Cerebellar nuclear complex (tissue), 1 donor: Measurements from ENCODE around the gene STARD5.

Experiments
- DNase-seq, 2 experiments: peaks; one replicate each; lab custom pipeline; 2025; lab: John Stamatoyannopoulos, UW

STARD5 gene

GRCh38 chr15:81311752-81312464, 12.0 kb downstream of the STARD5 start:
- no peak for DNase-seq

GRCh38 chr15:81310480-81310879, 13.5 kb downstream of the STARD5 start:
- no peak for DNase-seq

- no peak for DNase-seq
Measured at GRCh38 chr15:81309647-81310450, 14.1 kb downstream of the STARD5 start.

DNA sequence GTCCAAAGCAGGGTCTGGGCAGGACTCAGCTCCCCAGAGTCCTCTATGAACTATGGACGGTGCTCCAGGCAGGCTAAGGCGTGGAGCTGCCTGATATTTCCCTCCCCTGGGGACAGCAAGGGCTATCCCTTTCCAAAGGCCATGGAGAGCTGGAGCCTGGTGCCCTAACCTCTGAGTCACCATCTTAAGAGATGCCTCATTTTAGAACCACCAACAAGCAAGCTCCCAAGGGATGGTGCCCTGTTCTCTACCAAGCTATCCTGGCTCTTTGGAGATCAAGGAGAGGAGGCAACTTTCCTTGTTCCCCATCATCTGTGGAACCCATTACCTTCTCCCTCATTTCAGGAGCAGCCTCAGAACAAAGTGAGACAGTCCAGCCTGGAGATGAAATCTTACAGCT, 15.7 kb downstream of the STARD5 start:
- DNase-seq, result no peak

- no peak for DNase-seq
Measured at GRCh38 chr15:81304226-81304625, 19.7 kb downstream of the STARD5 start.

GRCh38 chr15:81303244-81304225, 20.4 kb downstream of the STARD5 start:
- DNase-seq, result no peak

DNA sequence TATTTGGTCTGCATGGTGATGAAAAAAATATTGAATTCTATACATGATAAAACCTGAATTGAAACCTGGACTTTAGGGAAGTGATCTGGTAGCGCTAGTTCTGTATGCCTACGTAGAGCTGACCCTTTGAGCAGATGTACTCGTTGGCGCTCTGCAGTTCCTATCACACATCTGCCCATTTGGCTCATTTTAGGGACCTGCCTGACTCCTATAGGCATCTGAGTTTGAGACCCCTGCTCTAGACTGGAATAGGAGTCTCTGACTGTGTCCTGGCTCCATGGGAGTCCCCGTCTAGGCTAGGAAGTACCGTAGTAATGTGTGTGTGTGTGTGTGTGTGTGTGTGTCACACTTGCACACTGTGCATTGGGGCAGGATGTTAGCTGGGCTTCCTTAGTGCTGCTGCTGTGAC, 21.2 kb downstream of the STARD5 start:
- DNase-seq, result no peak

DNA sequence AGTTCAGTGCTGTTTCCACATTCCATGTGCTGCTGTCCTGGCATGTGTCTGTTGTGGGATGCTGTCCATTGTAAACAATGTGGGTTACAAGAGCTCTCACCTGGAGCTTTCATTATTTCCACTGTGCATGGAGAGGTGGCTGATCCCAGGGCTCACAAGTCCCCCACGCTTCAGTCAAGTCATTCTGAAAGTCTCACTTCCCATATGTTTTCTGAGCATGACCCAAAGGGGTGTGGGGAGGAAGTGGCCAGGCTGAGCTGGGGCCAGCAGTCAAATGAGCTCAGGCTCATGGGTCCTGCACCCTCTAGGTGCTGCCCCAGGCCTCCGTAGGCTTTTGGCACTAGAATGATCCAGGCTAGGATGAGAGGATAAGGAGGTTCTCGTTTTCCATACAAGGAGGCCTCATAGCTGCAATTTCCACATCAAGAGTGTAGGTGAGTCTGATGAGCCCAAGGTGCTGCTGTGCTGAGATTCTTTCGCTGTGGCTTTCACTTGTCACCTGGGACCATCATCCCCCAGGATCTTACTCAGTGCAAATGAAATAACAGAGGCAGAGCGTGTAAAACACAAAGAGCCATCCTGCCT, 22.0 kb downstream of the STARD5 start:
- no peak for DNase-seq

GRCh38 chr15:81301385-81301784, 22.6 kb downstream of the STARD5 start:
- DNase-seq, result no peak

DNA sequence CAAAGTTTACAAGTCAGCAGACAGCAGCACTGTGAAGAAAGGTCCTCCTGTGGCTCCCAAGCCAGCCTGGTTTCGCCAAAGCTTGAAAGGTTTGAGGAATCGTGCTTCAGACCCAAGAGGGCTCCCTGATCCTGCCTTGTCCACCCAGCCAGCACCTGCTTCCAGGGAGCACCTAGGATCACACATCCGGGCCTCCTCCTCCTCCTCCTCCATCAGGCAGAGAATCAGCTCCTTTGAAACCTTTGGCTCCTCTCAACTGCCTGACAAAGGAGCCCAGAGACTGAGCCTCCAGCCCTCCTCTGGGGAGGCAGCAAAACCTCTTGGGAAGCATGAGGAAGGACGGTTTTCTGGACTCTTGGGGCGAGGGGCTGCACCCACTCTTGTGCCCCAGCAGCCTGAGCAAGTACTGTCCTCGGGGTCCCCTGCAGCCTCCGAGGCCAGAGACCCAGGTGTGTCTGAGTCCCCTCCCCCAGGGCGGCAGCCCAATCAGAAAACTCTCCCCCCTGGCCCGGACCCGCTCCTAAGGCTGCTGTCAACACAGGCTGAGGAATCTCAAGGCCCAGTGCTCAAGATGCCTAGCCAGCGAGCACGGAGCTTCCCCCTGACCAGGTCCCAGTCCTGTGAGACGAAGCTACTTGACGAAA, 24.2 kb downstream of the STARD5 start:
- DNase-seq, result no peak

GRCh38 chr15:81299156-81299555, 24.8 kb downstream of the STARD5 start:
- no peak for DNase-seq

GRCh38 chr15:81298611-81299010, 25.3 kb downstream of the STARD5 start:
- DNase-seq, result no peak

DNA sequence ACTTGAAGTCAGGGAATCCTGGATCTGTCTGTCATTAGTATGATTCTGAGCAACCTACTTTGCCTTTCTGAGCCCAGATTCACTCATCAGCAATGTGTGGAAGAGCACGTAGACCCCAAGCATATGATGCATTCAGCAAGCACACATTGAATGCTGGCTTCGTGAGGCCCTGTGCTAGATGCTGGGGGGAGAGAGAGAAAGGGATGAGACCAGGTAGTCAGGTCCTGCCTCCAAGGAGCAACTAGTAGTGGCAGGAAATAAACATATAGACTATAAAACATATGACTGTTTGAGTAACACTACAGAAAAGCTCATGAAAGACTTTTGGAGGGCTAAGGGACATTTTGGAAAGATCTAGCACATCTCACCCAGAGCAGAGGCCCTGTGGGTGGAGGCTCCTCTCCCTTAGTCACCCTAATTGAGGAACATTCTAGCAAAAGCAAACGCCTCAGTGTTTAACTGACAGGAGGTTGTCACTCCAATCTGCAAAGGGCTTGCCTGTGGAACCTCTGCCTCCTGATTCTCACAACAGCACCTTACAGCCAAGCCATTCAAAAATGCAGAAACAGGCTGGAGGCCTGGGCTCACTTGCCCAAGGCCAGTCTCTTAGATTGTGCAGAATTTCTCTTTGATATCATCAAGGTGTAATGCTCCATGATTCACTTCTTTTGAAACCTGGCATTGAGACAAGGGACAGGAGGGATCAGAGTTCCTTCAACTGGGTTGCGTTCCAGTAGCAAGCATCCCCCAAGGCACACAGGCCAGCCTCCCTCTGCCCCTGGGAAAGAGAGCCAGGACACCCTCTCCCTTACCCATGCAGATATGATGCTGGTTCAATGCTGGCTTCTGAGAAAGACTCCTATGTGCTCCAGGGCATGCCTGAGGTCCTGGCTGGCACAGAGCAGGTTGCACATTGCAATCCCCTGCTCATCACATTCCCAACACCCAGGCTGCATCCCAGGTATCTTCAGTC, 26.1 kb downstream of the STARD5 start:
- no peak for DNase-seq

GRCh38 chr15:81297147-81297572, 26.8 kb downstream of the STARD5 start:
- no peak for DNase-seq

DNA sequence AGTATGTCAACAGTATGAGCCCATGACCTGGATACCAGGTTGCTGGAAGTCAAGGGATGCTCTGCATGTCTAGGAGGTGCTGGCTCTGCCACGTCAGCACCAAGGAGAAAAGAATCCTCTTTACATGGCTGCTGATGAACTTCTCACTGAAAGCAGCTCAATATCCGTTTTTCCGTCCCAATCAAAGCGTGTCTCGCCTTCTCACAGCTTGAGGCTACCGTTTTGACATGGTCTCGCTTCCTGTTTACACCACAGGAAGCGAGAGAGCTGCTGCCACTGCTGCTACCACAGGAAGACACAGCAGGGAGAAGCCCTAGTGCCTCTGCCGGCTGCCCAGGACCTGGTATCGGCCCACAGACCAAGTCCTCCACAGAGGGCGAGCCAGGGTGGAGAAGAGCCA, 27.3 kb downstream of the STARD5 start:
- no peak for DNase-seq

- DNase-seq, result no peak
Measured at GRCh38 chr15:81296186-81296585, 27.8 kb downstream of the STARD5 start.

DNA sequence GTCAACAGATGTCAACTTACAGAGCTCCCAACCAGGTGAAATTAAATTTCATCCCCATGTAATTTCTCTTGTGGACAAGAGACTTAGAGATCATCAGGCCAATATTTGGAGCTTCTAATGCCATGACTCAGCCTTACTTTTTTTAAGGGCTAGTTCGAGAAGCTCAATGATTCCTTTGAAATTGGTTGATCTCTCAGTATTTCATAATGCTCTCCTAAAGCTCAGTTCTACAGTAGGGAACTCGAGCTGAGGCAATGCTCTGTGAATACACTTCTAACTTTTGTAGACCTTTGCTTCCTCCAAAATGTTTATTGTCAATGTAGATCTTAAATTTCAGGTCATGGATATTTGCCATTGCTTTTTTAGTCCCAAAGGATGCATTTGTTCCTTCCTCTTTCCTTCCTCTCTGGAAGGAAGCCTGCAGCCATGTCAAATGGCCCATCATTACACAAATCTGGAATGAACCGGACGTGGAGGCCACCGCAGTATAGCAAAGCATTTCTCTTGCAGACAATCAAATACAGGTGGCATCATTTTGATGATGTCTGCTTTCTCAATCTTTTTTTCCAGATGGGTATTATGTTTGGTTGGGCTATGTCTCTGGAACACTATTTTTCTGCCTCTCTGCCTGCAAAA, 28.3 kb downstream of the STARD5 start:
- no peak for DNase-seq

DNA sequence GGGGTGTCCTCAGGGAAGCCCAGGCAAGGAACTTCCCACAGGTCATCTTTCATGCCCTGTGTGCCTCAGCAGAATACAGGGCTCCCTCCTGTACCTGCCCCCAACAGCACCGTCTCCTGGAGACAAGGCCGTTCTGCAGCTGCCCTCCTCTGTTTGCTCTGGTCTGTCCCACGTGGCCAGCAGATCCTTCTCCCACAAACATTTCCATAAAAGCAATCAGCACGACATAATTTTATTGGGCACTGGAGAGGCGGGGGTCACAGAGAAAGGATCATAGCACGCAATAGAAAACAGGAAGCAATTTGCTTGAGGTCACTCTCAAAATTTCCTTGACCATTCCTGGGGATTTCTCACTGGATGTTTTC, 29.4 kb downstream of the STARD5 start:
- no peak for DNase-seq

DNA sequence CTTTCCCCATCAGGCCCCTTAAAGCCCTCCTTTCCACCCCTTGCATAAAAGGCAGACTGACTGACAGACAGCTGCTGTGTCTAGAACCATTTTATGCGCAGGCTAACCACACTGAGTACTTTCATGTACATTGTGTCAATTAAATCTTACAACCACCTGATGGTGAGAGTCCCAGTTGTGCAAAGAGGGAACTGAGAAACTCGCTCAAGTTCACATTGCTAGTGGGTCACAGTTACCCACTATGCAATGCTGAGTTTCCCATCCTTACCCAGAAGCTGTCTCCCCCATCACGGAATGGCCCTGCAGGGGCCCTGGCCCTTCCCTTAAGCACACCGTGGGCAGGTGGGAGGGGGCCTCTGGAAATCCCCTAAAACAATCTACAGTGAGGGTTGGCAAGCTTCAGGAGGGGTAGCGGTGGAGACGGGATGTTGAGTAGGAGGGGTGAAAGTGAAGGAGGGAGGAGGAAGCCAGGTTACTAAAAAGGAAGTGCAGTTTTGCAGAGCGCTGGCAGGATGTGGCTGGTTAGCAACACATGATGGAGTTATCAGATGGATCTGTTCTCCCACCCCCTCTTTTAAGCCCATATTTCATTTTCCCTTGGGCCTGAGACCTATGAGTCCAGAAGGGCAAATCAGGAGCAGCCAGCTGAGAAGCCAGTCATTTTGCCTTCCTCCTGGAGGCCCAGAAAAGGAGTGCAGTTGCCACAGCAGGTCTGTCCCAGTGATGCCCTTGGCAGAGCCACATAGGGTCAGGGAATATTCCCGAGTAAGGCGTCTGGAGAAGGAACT, 30.0 kb downstream of the STARD5 start:
- DNase-seq, result no peak
